Activated CD8-positive, alpha-beta memory T cell treated with anti-CD3 and anti-CD28 coated beads for 1 hour (primary cell): Measurements from ENCODE around the gene ADCY5.
"Not testable (repeated sequence)": the region's sequence is repeated elsewhere in the genome, so short reads cannot be mapped to it uniquely, and the experiment has no call there.

ENCODE experiments used
- DNase-seq, 2 donors: peaks; one replicate each; pipeline ENCODE4 v3.0.0-alpha.2; 2020; ENCODE audit warnings: low read depth in 1 of 2; ENCODE audit errors: extremely low read depth in 1 of 2

Gene ADCY5

GRCh38 chr3:123448536-123449101 lies at the start of gene ADCY5:
Gene ADCY5 (minus strand): TSS chr3:123449090. CDS start chr3:123448545, 545 bp downstream.
- no peak for DNase-seq

- DNase-seq = no peak
These were observed 45.0 kb upstream of the ADCY5 start for GRCh38 chr3:123493912-123494311.

GRCh38 chr3:123491966-123492587 lies 43.2 kb upstream of the ADCY5 start:
- no peak for DNase-seq

GRCh38 chr3:123489400-123490004 lies 40.6 kb upstream of the ADCY5 start:
- peak in 1 of 2 donors; percentile 2 for DNase-seq

- DNase-seq = no peak
These were observed 39.9 kb upstream of the ADCY5 start for GRCh38 chr3:123488645-123489347.

GRCh38 chr3:123487063-123487462 lies 38.2 kb upstream of the ADCY5 start:
- not testable (repeated sequence) for DNase-seq

- DNase-seq = no peak
These were observed 37.6 kb upstream of the ADCY5 start for GRCh38 chr3:123486460-123486859.

GRCh38 chr3:123485551-123485950 lies 36.7 kb upstream of the ADCY5 start:
- DNase-seq = no peak

- DNase-seq = no peak
These were observed 34.3 kb upstream of the ADCY5 start for GRCh38 chr3:123483146-123483545.

GRCh38 chr3:123481722-123482457 lies 33.0 kb upstream of the ADCY5 start:
- no peak for DNase-seq

GRCh38 chr3:123481071-123481470 lies 32.2 kb upstream of the ADCY5 start:
- DNase-seq = no peak

GRCh38 chr3:123480428-123480827 lies 31.5 kb upstream of the ADCY5 start:
- DNase-seq = no peak

GRCh38 chr3:123479891-123480290 lies 31.0 kb upstream of the ADCY5 start:
- no peak for DNase-seq

- DNase-seq = no peak
These were observed 29.4 kb upstream of the ADCY5 start for GRCh38 chr3:123478314-123478713.

GRCh38 chr3:123476967-123477750 lies 28.3 kb upstream of the ADCY5 start:
- no peak for DNase-seq

- no peak for DNase-seq
These were observed 26.9 kb upstream of the ADCY5 start for GRCh38 chr3:123475786-123476185.

- no peak for DNase-seq
These were observed 22.2 kb upstream of the ADCY5 start for GRCh38 chr3:123471106-123471505.

GRCh38 chr3:123469323-123469995 lies 20.6 kb upstream of the ADCY5 start:
- DNase-seq = no peak

GRCh38 chr3:123467046-123467445 lies 18.2 kb upstream of the ADCY5 start:
- DNase-seq = no peak

GRCh38 chr3:123464211-123464610 lies 15.3 kb upstream of the ADCY5 start:
- no peak for DNase-seq
